PC-9 (cell line): ENCODE results near the gene CAPN13.

ENCODE experiments used
- CTCF ChIP-seq: fragments of 200-600 bp; sonication (generic); conservative IDR thresholded peaks from 2 replicates; pipeline ENCODE4 v1.6.1; 2017; ENCODE audit warnings: mixed run types, antibody characterized with exemption, mild to moderate bottlenecking, moderate library complexity
- EZH2 ChIP-seq: fragments of 200-600 bp; sonication (generic); IDR thresholded peaks from 2 replicates; pipeline ENCODE4 v1.8.0; 2017; ENCODE audit warnings: antibody characterized with exemption, low read depth

GRCh38 chr2:30766666-30767065, 40.6 kb downstream of the CAPN13 start:
- TF ChIP-seq CTCF: no peak
- no peak for TF ChIP-seq EZH2
